Measurements from ENCODE around the gene CYS1.

CYS1 gene

GRCh38 chr2:10085043-10085667 lies 4.9 kb upstream of the CYS1 start:
- no peak for TF ChIP-seq CTCF (IDR thresholded peaks at IDR 0.05; ENCODE audit: control extremely low read depth, extremely low read depth, low read depth, missing control alignments)
- ChIA-PET POLR2A (no interaction called here), CTCF (interaction anchor here (0.7 to 21.6 kb wide), 14 partner anchors 11 to 365 kb away, joined by 3 to 390 read pairs (median 4); partner anchors contain the start of gene CYS1)
- DNase-seq (ENCODE audit: extremely low spot score), result no peak

- POLR2A ChIA-PET, result no interaction called here
- TF ChIP-seq CTCF (IDR thresholded peaks at IDR 0.05; ENCODE audit: control extremely low read depth, extremely low read depth, low read depth, missing control alignments), result no peak
- CTCF ChIA-PET, result interaction anchor here (0.9 to 21.6 kb wide), 7 partner anchors 10 to 351 kb away, joined by 3 to 390 read pairs (median 11); partner anchors contain the start of gene CYS1
- DNase-seq (ENCODE audit: extremely low spot score), result no peak
Observed at GRCh38 chr2:10084223-10084865, 4.1 kb upstream of the CYS1 start.

GRCh38 chr2:10083692-10084211 lies 3.5 kb upstream of the CYS1 start:
- ChIA-PET CTCF (interaction anchor here (1.4 to 21.6 kb wide), 6 partner anchors 6 to 352 kb away, joined by 3 to 390 read pairs (median 22); partner anchors contain the start of gene CYS1), POLR2A (no interaction called here)
- DNase-seq (ENCODE audit: extremely low spot score), result no peak
- TF ChIP-seq CTCF (IDR thresholded peaks at IDR 0.05; ENCODE audit: control extremely low read depth, extremely low read depth, low read depth, missing control alignments), result no peak

GRCh38 chr2:10083046-10083445 lies 2.8 kb upstream of the CYS1 start:
- POLR2A ChIA-PET, result no interaction called here

GRCh38 chr2:10080536-10081304 lies 509 bp upstream of the CYS1 start:
- CTCF ChIA-PET, result interaction anchor here (0.6 to 21.6 kb wide), 4 partner anchors 6 to 355 kb away, joined by 3 to 390 read pairs (median 197); partner anchors contain the start of gene CYS1
- POLR2A ChIA-PET, result interaction anchor here (0.7 kb wide), 1 partner anchor 936 kb away, joined by 8 read pairs; no protein-coding TSS in a partner anchor
- peak; percentile 71 for DNase-seq (ENCODE audit: extremely low spot score)
- no peak for TF ChIP-seq CTCF (IDR thresholded peaks at IDR 0.05; ENCODE audit: control extremely low read depth, extremely low read depth, low read depth, missing control alignments)

More at GRCh38 chr2:10083046-10083445, 2.8 kb upstream of the CYS1 start:
- CTCF ChIA-PET, result interaction anchor here (0.9 to 21.6 kb wide), 11 partner anchors 6 to 352 kb away, joined by 3 to 390 read pairs (median 4); partner anchors contain the start of gene CYS1
- DNase-seq (ENCODE audit: extremely low spot score), result no peak
- TF ChIP-seq CTCF (IDR thresholded peaks at IDR 0.05; ENCODE audit: control extremely low read depth, extremely low read depth, low read depth, missing control alignments), result no peak

All from GM10248 (cell line).